OCI-LY3 (cell line): ENCODE data around the gene FURIN.

Experiments
- EZH2phosphoT487 ChIP-seq: fragments of 200-600 bp; shearing (Covaris generic); IDR thresholded peaks from 2 replicates; pipeline ENCODE4 v1.6.1; 2018; ENCODE audit warnings: antibody characterized with exemption, mixed run types, low read depth
- TF ChIP-seq, protein P1 (sequence below): fragments of 200-600, 300-600 bp; sonication (generic); IDR thresholded peaks from 2 replicates; pipeline ENCODE4 v1.5.1; 2014; ENCODE audit warnings: antibody characterized with exemption, low read length, low read depth

DNA sequence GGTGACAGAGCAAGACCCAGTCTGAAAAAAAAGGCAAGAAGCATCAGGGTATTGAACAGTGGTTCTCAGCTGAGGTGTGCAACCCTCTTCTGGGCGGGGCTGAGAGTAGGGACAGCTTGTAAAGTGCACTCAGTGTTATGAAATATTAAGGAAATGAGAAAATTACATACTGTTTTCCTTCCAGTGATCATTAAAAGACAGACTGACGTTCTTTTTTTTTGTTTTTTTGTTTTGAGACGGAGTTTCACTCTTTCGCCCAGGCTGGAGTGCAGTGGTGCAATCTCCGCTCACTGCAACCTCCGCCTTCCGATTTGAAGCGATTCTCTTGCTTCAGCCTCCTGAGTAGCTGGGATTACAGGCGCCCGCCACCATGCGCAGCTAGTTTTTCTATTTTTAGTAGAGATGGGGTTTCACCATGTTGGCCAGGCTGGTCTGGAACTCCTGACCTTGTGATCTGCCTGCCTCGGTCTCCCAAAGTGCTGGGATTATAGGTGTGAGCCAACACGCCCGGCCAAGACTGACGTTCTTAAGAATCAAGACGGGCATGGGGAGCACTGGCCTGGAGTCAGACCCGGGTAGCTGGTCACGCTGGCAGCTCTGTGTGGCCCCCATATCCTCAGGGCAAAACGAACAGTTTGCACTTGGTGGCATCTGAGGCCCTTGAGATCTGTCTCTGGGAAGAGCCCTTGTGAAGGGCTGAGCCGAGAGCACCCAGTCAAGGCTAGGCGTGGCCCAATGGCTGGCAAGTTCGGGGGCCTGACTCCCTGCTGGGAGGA, 46.1 kb downstream of the FURIN start:
- TF ChIP-seq EZH2phosphoT487 = no peak
- TF ChIP-seq, protein P1, sequence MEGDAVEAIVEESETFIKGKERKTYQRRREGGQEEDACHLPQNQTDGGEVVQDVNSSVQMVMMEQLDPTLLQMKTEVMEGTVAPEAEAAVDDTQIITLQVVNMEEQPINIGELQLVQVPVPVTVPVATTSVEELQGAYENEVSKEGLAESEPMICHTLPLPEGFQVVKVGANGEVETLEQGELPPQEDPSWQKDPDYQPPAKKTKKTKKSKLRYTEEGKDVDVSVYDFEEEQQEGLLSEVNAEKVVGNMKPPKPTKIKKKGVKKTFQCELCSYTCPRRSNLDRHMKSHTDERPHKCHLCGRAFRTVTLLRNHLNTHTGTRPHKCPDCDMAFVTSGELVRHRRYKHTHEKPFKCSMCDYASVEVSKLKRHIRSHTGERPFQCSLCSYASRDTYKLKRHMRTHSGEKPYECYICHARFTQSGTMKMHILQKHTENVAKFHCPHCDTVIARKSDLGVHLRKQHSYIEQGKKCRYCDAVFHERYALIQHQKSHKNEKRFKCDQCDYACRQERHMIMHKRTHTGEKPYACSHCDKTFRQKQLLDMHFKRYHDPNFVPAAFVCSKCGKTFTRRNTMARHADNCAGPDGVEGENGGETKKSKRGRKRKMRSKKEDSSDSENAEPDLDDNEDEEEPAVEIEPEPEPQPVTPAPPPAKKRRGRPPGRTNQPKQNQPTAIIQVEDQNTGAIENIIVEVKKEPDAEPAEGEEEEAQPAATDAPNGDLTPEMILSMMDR = no peak
